Inferior parietal cortex (tissue), 1 donor: ENCODE measurements around the gene EEFSEC.

Experiments
- DNase-seq: peaks from one replicate; pipeline ENCODE4 v3.0.0-alpha.2; 2016; ENCODE audit errors: extremely low spot score

Gene EEFSEC

GRCh38 chr3:128367761-128368160, 214.5 kb downstream of the EEFSEC start:
- no peak for DNase-seq

GRCh38 chr3:128368626-128369025, 215.3 kb downstream of the EEFSEC start:
- DNase-seq: no peak

GRCh38 chr3:128369121-128369703, 215.9 kb downstream of the EEFSEC start:
- DNase-seq: no peak

GRCh38 chr3:128369881-128370642, 216.8 kb downstream of the EEFSEC start:
- DNase-seq: no peak

- DNase-seq: no peak
Observed at GRCh38 chr3:128372281-128372680, 219.0 kb downstream of the EEFSEC start.

GRCh38 chr3:128372707-128373533, 219.6 kb downstream of the EEFSEC start:
- no peak for DNase-seq

GRCh38 chr3:128374746-128375445, 221.6 kb downstream of the EEFSEC start:
- no peak for DNase-seq

GRCh38 chr3:128376516-128376915, 223.2 kb downstream of the EEFSEC start:
- no peak for DNase-seq

- no peak for DNase-seq
Observed at GRCh38 chr3:128378631-128379347, 225.5 kb downstream of the EEFSEC start.

- no peak for DNase-seq
Observed at GRCh38 chr3:128379367-128380160, 226.3 kb downstream of the EEFSEC start.

GRCh38 chr3:128380295-128380694, 227.0 kb downstream of the EEFSEC start:
- DNase-seq: no peak

- no peak for DNase-seq
Observed at GRCh38 chr3:128380719-128381118, 227.4 kb downstream of the EEFSEC start.

GRCh38 chr3:128381609-128382008, 228.3 kb downstream of the EEFSEC start:
- no peak for DNase-seq

GRCh38 chr3:128382221-128382807, 229.0 kb downstream of the EEFSEC start:
- DNase-seq: no peak

GRCh38 chr3:128383316-128384235, 230.3 kb downstream of the EEFSEC start:
- no peak for DNase-seq

- DNase-seq: no peak
Observed at GRCh38 chr3:128385080-128385832, 232.0 kb downstream of the EEFSEC start.

- DNase-seq: no peak
Observed at GRCh38 chr3:128388932-128389331, 235.7 kb downstream of the EEFSEC start.

GRCh38 chr3:128390867-128391266, 237.6 kb downstream of the EEFSEC start:
- no peak for DNase-seq
